LHCN-M2 (cell line): ENCODE data around the gene PYGO2. TPM values are rescaled to one million over a fixed set of nuclear protein-coding genes. Genes with fewer than 3 reads are reported as not detected.

Experiments used
- DNase-seq: peaks from one replicate; pipeline ENCODE4 v3.0.0-alpha.2; 2012; ENCODE audit warnings: low read depth
- total RNA-seq: library from RNA; depleted of rRNA; stranded (reverse); fragments of >200 nt; gene quantifications from 2 replicates; pipeline ENCODE4 v1.2.3, GENCODE V29; 2014

PYGO2 gene
- total RNA-seq, 1 experiment from 2014 or later: 24.5 TPM

- no peak for DNase-seq
Observed at GRCh38 chr1:154944401-154945159, 17.0 kb downstream of the PYGO2 start.

GRCh38 chr1:154943649-154944400, 17.8 kb downstream of the PYGO2 start:
- DNase-seq: no peak

GRCh38 chr1:154941333-154942013, 20.1 kb downstream of the PYGO2 start:
- DNase-seq: no peak

GRCh38 chr1:154940651-154941194, 20.9 kb downstream of the PYGO2 start:
- no peak for DNase-seq

- DNase-seq: no peak
Observed at GRCh38 chr1:154940213-154940560, 21.4 kb downstream of the PYGO2 start.

GRCh38 chr1:154938604-154939399, 22.8 kb downstream of the PYGO2 start:
- DNase-seq: no peak

GRCh38 chr1:154937988-154938386, 23.6 kb downstream of the PYGO2 start:
- DNase-seq: no peak

GRCh38 chr1:154937085-154937987, 24.2 kb downstream of the PYGO2 start:
- peak; percentile 91 for DNase-seq

GRCh38 chr1:154936555-154937084, 25.0 kb downstream of the PYGO2 start, which contains the start of gene PMVK:
Gene PMVK (minus strand): TSS chr1:154936719. CDS start chr1:154936685, 34 bp downstream.
- DNase-seq: peak; percentile 94

- DNase-seq: no peak
Observed at GRCh38 chr1:154935749-154936554, 25.6 kb downstream of the PYGO2 start.

- DNase-seq: no peak
Observed at GRCh38 chr1:154934358-154934948, 27.1 kb downstream of the PYGO2 start.

- DNase-seq: no peak
Observed at GRCh38 chr1:154931940-154932487, 29.6 kb downstream of the PYGO2 start.

- no peak for DNase-seq
Observed at GRCh38 chr1:154926201-154926600, 35.4 kb downstream of the PYGO2 start.

GRCh38 chr1:154925335-154926170, 36.0 kb downstream of the PYGO2 start:
- DNase-seq: no peak

- DNase-seq: no peak
Observed at GRCh38 chr1:154923695-154924094, 37.9 kb downstream of the PYGO2 start.

GRCh38 chr1:154913273-154913672, 48.3 kb downstream of the PYGO2 start:
- no peak for DNase-seq

GRCh38 chr1:154912755-154913154, 48.8 kb downstream of the PYGO2 start:
- DNase-seq: no peak
